HUES64 (cell line): ENCODE data around the gene ZSWIM4.

Experiments
- H3K27ac ChIP-seq: 2 replicates; pipeline ENCODE4 v1.7.0; 2013; ENCODE audit warnings: low read depth, low read length, inconsistent platforms
- H3K27me3 ChIP-seq: 2 replicates; pipeline ENCODE4 v1.6.1; 2013; ENCODE audit warnings: mild to moderate bottlenecking, low read length; ENCODE audit not compliant: insufficient read depth
- H3K36me3 ChIP-seq: 2 replicates; pipeline ENCODE4 v1.6.1; 2013; ENCODE audit warnings: mild to moderate bottlenecking, low read length; ENCODE audit not compliant: insufficient read depth
- H3K4me1 ChIP-seq: 2 replicates; pipeline ENCODE4 v1.6.1; 2013; ENCODE audit warnings: mild to moderate bottlenecking, low read length, moderate library complexity; ENCODE audit not compliant: insufficient read depth
- H3K4me3 ChIP-seq: 2 replicates; pipeline ENCODE4 v1.5.1; 2013; ENCODE audit warnings: mild to moderate bottlenecking, low read length, moderate library complexity
- H3K9ac ChIP-seq: 2 replicates; pipeline ENCODE4 v1.6.1; 2013; ENCODE audit warnings: mild to moderate bottlenecking, low read depth, low read length
- H3K9me3 ChIP-seq: 2 replicates; pipeline ENCODE4 v1.6.1; 2013; ENCODE audit warnings: low read depth, low read length; ENCODE audit not compliant: insufficient read depth
- WGBS: fragments of 150-250, 120-280 bp; methylation state at CpG from one replicate; pipeline ENCODE4 v1.1.7; 2013; ENCODE audit warnings: missing lambda C conversion rate; 5-methylcytosine and 5-hydroxymethylcytosine counted together

The ZSWIM4 gene

DNA sequence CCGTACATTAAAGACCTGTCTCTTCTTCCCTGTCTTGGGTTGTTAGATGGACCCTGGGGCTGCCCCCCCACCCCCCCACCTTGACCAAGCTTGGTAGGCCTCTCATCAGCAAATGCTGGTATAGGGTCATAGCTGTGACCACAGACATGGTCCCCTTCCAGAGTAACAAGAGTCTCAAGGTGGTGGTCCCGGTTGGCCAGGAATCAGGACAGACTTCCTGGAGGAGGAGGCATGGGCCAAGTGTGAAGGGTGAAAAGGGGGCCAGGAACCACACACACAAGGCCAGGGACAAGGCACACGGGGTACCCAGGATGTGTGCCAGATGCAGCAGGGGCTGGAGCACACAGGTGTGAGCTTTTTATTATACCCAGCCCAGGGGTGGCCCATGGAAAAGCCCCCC, 32.0 kb upstream of the ZSWIM4 start:
- H3K27ac ChIP-seq, result no peak overlapping the region
- H3K27me3 ChIP-seq, result peaks cover 5% of the 10 kb centered on the region
- peaks cover 43% of the 10 kb centered on the region for H3K36me3 ChIP-seq
- no peaks in the 10 kb centered on the region for H3K4me1 ChIP-seq
- 91% methylated on average over 2 of the region's 3 CpGs for WGBS
- no peaks in the 10 kb centered on the region for H3K9me3 ChIP-seq
- H3K4me3 ChIP-seq, result no peak overlapping the region
- H3K9ac ChIP-seq, result no peak overlapping the region

DNA sequence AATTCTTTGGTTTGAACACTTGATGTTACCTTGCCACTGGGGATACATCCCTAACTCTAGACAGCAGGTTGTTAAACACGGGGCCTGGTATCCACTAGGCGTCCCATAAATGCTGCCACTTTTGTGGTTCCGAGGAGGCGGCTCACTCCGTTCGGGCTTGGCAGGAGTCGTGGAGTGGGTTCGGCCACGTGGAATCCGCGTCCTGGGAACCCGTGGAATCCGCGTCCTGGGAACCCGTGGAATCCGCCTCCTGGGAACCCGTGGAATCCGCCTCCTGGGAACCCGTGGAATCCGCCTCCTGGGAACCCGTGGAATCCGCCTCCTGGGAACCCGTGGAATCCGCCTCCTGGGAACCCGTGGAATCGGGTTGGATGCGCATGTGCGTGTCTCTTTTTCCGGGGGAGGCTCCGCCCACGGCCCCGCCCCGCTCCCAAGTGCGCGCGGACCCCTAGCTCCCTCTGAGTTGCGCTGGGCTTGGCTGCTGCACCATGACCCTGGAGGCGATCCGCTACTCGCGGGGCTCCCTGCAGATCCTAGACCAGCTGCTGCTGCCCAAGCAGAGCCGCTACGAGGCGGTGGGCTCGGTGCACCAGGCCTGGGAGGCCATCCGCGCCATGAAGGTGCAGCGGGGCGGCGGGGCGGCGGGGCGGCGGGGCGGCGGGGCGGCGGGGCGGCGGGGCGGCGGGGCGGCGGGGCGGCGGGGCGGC, 31.0 kb upstream of the ZSWIM4 start, which contains the start of gene MRI1:
TSS of gene MRI1 (plus strand) at position 422 of the 707 bp plus-strand sequence. CDS start at position 489, 67 bp downstream.
- H3K9me3 ChIP-seq, result no peaks in the 10 kb centered on the region

DNA sequence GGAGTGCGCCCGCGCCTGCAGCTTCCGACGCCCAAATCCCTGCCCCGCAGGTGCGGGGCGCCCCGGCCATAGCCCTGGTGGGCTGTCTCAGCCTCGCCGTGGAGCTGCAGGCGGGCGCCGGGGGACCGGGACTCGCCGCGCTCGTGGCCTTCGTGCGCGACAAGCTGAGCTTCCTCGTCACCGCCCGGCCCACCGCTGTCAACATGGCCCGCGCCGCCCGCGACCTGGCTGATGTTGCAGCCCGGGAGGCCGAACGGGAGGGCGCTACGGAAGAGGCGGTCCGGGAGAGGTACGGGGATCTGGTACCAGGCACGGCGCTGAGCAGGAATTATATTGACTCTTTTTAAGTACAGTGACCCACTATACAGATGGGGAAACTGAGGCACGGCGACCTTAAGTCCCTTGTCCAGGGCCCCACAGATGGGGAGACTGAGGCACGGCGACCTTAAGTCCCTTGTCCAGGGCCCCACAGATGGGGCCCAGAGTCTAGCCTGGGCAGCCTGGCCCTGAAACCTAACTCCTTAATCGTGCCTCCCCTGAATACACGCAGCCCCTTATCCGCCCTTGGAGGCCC, 30.3 kb upstream of the ZSWIM4 start:
- no peaks in the 10 kb centered on the region for H3K4me1 ChIP-seq
- no peak overlapping the region for H3K27ac ChIP-seq
- H3K9ac ChIP-seq, result peak overlapping the region; percentile 61
- WGBS, result 4% methylated on average over 48 of the region's 48 CpGs
- peaks cover 5% of the 10 kb centered on the region for H3K27me3 ChIP-seq
- H3K4me3 ChIP-seq, result peak overlapping the region; percentile 73
- H3K9me3 ChIP-seq, result no peaks in the 10 kb centered on the region
- peaks cover 40% of the 10 kb centered on the region for H3K36me3 ChIP-seq

More for the DNA sequence above, 31.0 kb upstream of the ZSWIM4 start, which contains the start of gene MRI1:
- H3K4me3 ChIP-seq, result peak within 1 kb of the TSS; percentile 73
- H3K36me3 ChIP-seq, result peaks cover 41% of the 10 kb centered on the region
- H3K4me1 ChIP-seq, result no peaks in the 10 kb centered on the region
- H3K27me3 ChIP-seq, result peaks cover 5% of the 10 kb centered on the region
- WGBS, result 19% methylated on average over 67 of the region's 67 CpGs
- peak within 1 kb of the TSS; percentile 66 for H3K9ac ChIP-seq
- H3K27ac ChIP-seq, result no peak within 1 kb of the TSS

DNA sequence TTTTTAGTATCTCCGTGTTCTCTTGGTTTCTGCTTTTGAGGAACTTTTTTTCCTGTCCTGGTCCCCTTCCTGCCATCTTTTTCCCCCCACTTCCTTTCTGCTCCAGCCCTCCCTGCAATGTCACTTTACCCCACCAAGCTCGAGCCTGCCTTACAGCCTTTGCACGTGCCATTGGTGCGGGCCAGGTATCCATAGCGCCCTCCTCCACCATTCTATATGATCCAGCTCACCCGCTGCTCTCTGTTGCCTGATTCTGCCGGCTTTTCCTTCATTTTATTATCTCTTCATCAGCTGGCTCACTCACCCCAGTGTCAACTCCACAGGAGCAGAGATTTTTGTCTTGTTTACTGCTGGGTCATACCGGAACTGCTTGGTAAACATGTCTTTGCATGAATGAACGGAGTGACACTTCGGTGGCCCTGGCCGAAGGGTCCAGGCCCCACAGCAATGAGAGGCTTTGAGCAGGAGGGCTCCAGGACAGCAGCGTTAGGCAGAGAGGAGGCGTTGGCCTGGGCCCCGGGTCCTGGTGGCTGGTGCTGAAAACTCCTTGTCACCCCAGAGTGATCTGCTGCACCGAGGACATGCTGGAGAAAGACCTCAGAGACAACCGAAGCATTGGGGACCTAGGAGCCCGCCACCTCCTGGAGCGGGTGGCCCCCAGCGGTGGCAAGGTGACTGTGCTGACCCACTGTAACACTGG, 29.7 kb upstream of the ZSWIM4 start:
- no peak overlapping the region for H3K27ac ChIP-seq
- H3K4me3 ChIP-seq, result peak overlapping the region; percentile 73
- no peaks in the 10 kb centered on the region for H3K9me3 ChIP-seq
- peaks cover 5% of the 10 kb centered on the region for H3K27me3 ChIP-seq
- no peaks in the 10 kb centered on the region for H3K4me1 ChIP-seq
- no peak overlapping the region for H3K9ac ChIP-seq
- H3K36me3 ChIP-seq, result peaks cover 36% of the 10 kb centered on the region
- 65% methylated on average over 19 of the region's 19 CpGs for WGBS

DNA sequence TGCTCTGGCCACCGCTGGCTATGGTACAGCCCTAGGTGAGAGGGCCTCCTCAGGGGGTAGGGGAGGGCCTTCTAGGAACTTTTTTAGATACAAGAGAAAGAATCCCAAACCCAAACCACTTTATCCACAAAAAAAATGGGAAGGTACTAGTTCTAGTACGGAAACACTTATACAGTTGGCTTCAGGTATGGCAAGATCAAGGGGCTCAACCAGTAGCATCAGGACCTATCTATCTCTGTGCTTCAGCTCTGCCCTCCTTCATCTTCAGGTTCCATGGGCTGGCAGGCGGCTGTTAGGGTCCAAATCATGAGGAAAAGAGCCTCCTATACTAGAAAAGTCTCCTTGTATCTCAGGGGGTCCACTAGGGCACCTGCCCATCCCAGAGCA, 29.2 kb upstream of the ZSWIM4 start:
- no peak overlapping the region for H3K4me3 ChIP-seq
- no peaks in the 10 kb centered on the region for H3K9me3 ChIP-seq
- H3K36me3 ChIP-seq, result peaks cover 33% of the 10 kb centered on the region
- H3K4me1 ChIP-seq, result no peaks in the 10 kb centered on the region
- peaks cover 5% of the 10 kb centered on the region for H3K27me3 ChIP-seq
- no peak overlapping the region for H3K9ac ChIP-seq
- no peak overlapping the region for H3K27ac ChIP-seq
- WGBS, result 91% methylated on average over 3 of the region's 3 CpGs

DNA sequence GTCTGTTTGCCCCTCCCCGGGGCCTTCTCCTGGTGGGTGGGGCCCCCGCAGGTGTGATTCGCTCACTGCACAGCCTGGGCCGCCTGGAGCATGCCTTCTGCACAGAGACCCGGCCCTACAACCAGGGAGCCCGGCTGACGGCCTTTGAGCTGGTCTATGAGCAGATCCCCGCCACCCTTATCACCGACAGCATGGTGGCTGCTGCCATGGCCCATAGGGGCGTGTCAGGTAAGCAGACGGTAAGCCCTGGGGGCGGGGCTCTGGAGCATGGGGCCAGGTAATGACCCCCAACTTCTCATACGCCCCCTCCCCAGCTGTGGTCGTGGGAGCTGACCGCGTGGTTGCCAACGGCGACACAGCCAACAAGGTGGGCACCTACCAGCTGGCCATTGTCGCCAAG, 26.7 kb upstream of the ZSWIM4 start:
- H3K27me3 ChIP-seq, result peaks cover 5% of the 10 kb centered on the region
- 95% methylated on average over 19 of the region's 19 CpGs for WGBS
- peaks cover 22% of the 10 kb centered on the region for H3K36me3 ChIP-seq
- no peak overlapping the region for H3K9ac ChIP-seq
- no peaks in the 10 kb centered on the region for H3K4me1 ChIP-seq
- no peak overlapping the region for H3K4me3 ChIP-seq
- no peak overlapping the region for H3K27ac ChIP-seq
- no peaks in the 10 kb centered on the region for H3K9me3 ChIP-seq

DNA sequence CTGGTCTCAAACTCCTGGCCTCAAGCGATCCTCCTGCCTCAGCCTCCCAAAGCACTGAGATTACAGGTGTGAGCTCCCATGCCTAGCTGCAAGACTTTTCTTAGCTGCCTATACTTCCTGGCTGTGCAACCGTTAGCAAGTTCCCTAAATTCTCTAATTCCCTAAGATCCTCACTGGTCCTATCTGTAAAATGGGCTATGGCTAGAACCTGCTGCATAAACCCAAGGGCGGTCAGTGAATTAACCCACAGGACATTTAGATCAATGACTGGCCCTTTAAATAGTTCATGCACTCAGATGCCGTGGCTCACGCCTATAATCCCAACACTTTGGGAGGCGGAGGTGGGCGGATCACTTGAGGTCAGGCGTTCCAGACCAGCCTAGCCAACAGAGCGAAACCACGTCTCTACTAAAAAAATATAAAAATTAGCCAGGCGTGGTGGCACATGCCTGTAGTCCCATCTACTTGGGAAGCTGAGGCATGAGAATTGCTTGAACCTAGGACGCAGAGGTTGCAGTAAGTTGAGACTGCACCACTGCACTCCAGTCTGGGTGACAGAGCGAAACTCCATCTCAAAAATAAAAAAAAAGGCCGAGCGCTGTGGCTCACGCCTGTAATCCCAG, 25.1 kb upstream of the ZSWIM4 start:
- Histone ChIP-seq H3K4me1 (no peaks in the 10 kb centered on the region), H3K27me3 (peaks cover 2% of the 10 kb centered on the region), H3K9ac (no peak overlapping the region), H3K36me3 (peaks cover 22% of the 10 kb centered on the region), H3K27ac (no peak overlapping the region), H3K9me3 (no peaks in the 10 kb centered on the region), H3K4me3 (no peak overlapping the region)
- 93% methylated on average over 16 of the region's 16 CpGs for WGBS

DNA sequence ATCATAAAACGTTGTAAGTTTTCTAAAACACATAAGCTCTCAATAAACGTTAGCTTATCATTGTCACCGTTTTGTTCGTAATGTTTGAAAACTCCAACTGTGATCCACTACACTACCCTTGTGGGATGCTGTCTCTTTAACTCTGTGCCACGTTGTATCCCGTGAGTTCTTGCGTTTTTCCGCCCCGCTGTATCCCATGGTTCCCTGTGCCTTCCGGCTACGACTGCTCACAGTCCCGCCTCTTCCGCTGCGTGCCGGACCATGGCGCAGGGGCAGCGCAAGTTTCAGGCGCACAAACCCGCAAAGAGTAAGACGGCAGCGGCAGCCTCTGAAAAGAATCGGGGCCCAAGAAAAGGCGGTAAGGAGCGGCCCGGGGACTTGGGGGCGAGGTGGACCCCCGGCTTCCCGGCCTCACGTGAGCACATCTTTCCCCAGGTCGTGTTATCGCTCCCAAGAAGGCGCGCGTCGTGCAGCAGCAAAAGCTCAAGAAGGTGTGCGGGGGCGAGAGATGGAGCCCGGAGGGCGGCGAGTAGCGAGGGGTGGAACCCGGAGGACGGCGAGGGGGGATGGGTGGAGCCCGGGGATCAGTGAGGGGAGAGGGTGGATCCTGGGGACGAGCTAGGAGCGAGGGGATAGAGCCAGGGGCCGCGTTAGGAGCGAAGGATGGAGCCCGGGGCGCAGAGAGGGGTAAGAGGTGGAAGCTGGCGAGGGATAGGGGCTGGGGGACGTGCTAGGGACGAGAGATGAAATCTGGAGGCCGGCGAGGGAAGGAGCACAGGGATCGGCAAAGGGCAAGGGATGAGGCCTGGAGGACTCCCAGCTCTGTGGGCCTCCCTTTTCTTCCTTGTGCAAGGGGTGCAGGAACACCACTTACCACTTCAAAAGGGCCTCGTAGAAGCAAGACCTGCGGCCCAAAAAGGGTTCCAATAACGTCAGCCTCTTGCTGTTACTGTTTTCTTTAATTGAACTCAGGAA, 20.7 kb upstream of the ZSWIM4 start, which contains the start of gene C19orf53:
TSS of gene C19orf53 (plus strand) at position 240 of the 975 bp plus-strand sequence. CDS start at position 262, 22 bp downstream.
- Histone ChIP-seq H3K9me3 (no peaks in the 10 kb centered on the region), H3K4me1 (no peaks in the 10 kb centered on the region), H3K9ac (peak within 1 kb of the TSS; percentile 94), H3K4me3 (peak within 1 kb of the TSS; percentile 81), H3K27ac (peak within 1 kb of the TSS; percentile 89), H3K27me3 (no peaks in the 10 kb centered on the region), H3K36me3 (peaks cover 43% of the 10 kb centered on the region)
- 1% methylated on average over 61 of the region's 61 CpGs for WGBS

DNA sequence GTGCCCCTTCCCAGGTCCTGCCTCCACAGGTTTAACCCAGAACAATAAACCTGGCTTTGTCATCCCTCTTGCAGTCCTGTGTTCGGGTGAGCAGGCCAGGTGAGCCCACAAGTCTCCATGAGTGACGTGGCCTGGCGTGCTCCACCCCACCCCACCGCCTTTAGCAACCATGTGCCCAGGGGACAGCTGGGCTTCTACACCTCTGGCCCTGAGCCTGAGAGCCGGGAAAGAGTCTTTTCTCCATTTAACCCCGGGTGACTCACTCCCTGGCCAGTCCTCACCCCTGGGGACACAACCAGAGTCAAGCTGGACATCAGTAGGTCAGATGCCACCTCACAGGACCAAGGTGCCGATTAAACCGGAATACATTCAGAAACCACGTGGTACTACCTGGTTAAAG, 16.8 kb upstream of the ZSWIM4 start:
- Histone ChIP-seq H3K4me3 (no peak overlapping the region), H3K36me3 (peaks cover 34% of the 10 kb centered on the region), H3K4me1 (no peaks in the 10 kb centered on the region), H3K9ac (no peak overlapping the region), H3K27me3 (no peaks in the 10 kb centered on the region), H3K27ac (no peak overlapping the region), H3K9me3 (no peaks in the 10 kb centered on the region)
- 94% methylated on average over 9 of the region's 9 CpGs for WGBS

DNA sequence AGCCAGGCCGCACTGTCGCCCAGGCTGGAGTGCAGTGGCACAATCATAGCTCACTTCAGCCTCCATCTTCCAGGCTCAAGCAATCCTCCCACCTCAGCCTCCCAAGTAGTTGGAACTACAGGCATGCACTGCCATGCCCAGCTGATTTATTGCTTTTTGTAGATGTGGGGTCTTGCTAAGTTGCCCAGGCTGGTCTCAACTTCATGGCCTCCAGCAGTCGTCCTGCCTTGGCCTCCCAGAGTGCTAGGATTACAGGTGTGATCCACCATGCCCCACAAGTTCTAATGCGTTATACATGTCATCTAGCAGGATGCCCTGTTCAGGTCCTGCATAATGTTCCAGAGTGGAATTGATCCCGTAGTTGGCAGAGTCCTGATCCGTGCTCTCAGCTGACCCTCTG, 16.4 kb upstream of the ZSWIM4 start:
- Histone ChIP-seq H3K9ac (no peak overlapping the region), H3K4me1 (no peaks in the 10 kb centered on the region), H3K9me3 (no peaks in the 10 kb centered on the region), H3K36me3 (peaks cover 34% of the 10 kb centered on the region), H3K27me3 (no peaks in the 10 kb centered on the region), H3K27ac (no peak overlapping the region), H3K4me3 (no peak overlapping the region)
- WGBS, result 94% methylated on average over 6 of the region's 6 CpGs
